Renal cortex interstitium (tissue), 11 donors: Measurements from ENCODE around the gene MESD. TPM values are rescaled to one million over a fixed set of nuclear protein-coding genes. Genes with fewer than 3 reads are reported as not detected.
A peak's percentile ranks its signal among the peaks of the same experiment; 100 is the strongest.

Source experiments
- DNase-seq, 11 donors: peaks; one replicate each; pipeline ENCODE4 v3.0.0-alpha.2; 2013; ENCODE audit warnings: low read depth in 9 of 11, low spot score in 4 of 11; ENCODE audit errors: extremely low read depth in 1 of 11
- polyA plus RNA-seq, 3 donors: library from polyadenylated mRNA; unstranded; fragments of 120-200 nt; gene quantifications; one replicate each; pipeline ENCODE4 v1.2.1, GENCODE V29; 2013; ENCODE audit not compliant: insufficient read length in 3 of 3

Gene MESD
- polyA plus RNA-seq, 3 donors, result 40.4 to 43.4 (median 43.1) TPM

DNA sequence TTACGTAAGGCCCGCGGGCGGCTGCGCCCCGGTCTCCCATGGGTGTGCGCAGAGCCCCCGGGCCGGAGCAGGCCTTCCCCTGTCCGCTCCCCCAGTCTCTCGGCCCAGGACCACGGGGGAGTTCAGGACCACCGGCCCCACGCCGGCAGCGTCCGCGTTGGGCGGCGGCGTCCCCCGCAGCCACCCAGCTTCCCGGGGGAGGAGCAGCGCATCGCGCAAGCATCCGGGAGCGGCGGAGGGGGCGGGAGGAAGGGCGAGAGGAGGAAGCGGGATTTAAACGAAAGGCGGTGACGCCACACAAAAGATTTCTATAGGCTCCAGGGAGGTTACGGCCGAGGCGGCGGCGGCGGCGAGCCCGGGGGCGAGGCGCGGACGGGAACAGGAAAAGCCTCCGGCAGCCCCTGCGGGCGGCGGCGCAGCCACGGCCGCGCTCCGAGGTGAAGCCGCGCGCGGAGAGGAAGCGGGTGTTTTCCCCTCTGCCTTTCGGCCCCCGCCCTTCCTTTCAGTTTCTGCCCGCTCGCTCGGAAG, 11.1 kb upstream of the MESD start, which contains the start of gene TLNRD1:
Gene TLNRD1, plus strand, starts transcription at position 300 of the 528 bp plus-strand sequence. CDS start 1,349 bp downstream, outside the sequence.
- DNase-seq, result peak; percentile 72 to 90 (median 84)

DNA sequence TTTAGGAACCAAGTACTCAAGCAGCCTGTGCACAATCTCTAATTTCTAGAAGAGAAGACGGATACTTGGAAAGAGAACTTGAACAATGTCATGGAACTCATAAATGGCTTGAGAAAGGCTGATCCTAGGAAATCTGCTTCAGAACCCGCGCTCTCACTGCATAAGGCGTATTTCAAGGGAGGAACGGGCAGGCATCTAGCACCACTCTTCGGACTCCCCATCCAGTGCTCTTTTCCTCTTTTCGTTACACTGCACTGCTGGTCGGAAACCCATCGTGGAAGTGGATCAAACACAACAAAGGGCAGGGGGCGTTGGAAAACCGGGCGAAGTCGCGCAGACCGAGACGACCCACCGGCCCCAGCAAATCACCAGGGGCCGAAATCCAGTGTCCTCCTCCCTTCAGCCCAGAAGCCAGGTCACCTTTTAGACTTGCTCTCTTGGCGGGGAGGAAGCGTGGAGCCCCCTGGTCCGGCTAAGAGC, 10.6 kb upstream of the MESD start:
- peak in 1 of 11 donors; percentile 30 for DNase-seq

DNA sequence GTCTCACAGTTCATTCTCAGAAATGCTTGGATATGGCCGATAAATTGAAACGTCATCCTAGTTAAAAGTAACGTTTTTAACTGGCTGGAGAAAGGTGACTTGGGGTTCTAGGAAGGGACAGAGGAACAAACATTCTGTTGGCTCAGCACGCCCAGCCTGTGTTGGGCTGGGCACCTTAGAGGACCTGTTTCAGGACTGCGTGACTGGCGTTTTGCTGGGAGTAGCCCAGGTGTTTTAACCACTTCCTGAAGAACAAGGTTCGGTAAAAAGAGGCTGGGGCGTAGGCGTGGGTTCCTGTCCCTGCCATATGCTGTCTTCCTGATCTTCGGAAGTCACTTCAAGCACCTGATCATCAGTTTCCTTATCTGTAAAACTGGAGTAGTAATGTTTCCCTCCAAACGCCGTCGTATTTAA, 10.0 kb upstream of the MESD start:
- DNase-seq, result no peak

DNA sequence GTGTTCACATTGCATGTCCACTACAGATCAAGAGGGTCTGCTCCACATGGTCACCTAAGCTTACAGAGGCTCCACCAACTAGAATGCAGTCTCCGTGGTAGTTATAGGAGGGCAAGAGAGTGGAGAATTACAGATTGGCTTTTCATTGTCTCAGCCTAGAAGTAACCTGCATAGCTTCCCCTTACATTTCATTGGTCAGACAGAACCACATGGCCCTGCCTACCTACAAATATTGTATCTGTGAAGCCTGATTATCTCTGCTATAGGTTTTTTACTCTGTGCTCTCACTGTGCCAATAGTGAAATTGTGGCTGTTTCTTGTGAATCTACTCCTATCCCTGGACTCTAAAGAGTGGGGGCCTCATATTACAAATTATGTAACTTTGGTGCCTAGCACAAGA, 8.6 kb upstream of the MESD start:
- DNase-seq, result no peak

DNA sequence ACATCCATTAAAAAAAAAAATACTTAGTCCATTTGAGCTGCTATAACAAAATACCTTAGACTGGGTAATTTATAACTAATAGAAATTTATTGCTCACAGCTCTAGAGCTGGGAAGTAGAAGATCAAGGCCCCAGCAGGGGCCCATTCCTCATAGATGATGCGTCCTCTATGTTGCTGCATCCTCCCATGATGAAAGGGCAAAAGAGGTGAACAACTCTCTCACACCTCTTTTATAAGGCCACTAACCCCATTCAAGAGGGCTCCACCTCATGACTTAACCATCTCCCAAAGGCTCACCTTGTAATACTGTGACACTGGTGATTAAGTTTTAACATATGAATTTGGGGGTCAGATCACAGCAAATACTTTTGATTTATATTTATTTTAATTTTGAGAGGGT, 8.1 kb upstream of the MESD start:
- no peak for DNase-seq

DNA sequence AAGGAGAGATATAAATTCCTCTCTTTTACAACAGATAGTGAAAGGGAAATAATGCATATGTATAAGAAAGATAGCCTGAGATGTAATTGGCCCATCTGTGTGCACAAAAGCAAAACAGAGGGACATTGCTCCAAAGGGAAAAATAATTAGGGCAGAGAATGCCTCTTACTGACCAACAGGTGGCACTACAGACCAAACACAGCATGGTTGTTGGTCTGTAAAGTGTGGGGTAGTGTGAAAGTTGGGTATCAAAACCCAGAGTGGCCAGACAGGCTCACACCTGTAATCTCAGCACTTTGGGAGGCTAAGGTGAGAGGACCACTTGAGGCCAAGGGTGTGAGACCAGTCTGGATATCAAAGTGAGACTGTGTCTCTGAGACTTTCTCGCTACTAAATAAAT, 6.6 kb upstream of the MESD start:
- DNase-seq, result no peak

DNA sequence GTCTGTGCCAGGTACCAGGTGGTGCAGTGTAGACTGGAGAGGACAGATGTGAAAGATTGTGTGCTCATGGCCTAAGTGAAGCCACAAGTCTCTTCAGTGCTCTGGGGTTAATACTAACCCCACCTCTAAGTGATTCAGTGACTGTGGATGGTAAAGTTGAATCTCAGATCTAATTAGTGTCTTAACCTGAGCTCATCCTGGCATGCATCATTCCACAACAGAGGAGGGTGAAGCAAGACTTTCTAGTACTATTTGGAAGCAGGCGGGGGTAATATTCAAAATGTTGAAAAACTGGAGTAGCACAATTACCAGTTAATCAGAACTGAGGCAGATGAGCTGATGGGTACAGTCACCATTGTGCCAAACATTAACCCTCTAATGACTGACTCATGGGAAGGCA, 2.8 kb upstream of the MESD start:
- no peak for DNase-seq

DNA sequence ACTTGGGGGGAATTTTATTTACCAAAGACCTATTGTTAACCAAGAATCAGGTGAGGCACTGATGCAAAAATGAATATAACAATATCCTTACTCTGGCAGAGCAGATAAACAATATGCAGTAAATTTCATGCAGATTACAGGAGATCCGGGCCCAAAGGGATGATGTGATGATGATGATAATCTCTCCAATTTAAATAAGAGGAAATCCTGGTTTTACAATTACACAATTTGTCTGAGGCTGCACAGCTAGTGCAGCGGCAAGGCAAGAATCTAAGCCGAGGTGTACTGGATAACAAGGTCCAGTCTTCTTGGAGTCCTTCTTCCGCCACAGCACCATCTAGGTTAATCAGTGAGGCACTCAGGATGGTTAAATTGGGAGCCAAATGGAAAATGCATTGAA, 2.4 kb upstream of the MESD start:
- no peak for DNase-seq

DNA sequence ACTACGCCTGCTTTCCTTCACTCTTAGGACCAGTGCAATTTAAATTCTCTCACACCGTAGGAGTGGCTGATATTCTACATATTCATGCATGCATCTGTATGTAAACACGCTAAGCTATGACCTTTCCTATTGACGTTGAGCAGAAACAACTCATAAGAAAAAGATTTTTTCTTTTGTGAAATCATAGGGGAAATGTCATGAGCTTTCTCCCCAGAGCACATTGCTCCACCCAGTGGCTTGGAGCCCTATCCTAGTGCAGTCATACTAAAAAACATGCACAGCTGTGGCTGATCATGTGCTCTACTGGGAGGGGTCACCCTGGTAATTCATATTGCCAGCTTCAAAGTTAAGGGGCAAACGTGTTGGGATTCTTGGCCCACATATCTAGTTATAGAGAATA, 1.8 kb upstream of the MESD start:
- no peak for DNase-seq

DNA sequence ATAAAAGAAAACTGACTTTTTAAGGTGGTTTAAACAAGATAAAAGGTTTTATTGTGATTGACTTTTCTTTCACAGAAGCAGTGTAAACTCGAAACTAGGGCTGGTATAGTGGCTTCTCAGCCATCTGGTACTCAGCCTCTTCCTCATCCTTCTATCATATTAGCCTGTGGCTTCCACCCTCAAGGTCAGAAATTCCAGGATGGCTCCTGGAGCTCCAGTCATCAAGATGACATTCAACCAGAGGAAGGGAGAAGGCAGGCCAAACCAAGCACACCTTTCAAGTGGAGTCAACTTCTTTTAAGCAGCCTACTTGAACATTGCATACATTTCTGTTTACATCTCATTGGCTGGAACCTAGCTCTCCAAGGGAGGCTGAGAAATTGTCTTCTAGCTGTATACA, 1.3 kb upstream of the MESD start:
- DNase-seq, result no peak

DNA sequence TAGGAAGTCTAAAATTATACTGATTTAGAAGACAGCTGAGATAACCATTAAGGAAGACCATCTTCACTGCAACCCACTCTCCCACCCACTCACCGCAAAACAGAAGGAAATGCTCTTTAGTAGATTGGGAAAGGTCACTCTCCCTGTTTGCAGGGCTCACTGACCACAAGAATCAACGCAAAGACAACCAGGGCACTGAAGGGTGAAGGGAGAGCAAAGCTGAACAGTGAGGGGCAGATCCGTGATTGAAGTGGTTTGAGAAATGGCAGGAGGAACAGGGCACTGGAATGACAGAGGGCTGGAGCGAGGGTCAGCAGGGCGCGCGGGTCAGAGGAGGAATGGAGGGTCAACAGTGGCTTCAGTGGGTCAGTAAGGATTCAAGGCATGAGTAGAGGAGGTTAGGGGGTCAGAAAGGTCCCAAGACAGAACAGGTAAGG, 520 bp downstream of the MESD start:
- no peak for DNase-seq

DNA sequence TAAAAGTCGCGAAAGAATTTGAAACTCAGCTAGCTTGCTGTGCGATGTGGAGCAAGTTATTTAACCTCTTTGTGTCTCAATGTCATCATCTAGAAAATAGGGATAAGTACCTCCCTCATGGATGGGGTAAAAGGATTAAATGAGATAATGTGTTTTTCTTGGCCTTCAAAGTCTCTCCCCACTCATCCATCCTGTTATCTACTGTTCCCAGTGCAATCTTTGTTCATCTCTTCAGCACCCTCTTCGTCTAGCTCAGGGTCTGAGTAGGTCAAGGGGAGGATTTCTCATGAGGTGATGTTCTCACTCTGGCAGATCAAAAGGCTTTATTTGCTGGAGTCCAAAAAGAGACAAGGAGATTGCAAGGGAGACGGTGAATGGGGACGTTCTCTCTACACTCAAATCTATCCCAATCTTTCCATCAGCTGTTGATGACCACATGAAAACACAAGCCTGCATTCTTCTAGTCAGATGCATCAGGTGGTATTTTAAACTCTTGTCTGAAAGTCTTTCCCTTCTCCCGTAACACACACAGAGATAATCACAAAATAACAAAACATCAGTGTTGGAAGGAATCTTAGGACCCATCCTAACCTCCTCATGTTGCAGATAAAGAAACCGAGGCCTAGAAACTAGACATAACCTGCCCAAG, 1.3 kb downstream of the MESD start:
- no peak for DNase-seq

DNA sequence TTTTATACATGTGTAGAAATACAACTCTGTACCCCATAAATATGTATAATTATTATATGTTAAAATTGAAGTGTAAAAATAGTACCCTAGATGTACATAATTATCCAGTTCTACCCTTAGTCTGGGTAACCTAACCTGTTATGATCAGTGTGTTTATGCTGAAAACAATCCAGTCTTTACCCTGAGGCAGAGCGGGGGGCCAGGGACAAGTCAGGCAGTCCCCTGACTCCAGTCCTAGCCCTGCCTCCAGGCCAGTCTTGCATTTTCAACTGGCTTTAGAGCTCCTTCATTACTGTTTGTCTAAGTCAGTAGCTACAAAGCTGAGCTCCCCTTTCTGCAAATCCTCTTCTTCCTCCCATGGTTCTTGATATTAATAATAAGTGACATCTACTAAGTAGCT, 3.1 kb downstream of the MESD start:
- DNase-seq, result no peak

DNA sequence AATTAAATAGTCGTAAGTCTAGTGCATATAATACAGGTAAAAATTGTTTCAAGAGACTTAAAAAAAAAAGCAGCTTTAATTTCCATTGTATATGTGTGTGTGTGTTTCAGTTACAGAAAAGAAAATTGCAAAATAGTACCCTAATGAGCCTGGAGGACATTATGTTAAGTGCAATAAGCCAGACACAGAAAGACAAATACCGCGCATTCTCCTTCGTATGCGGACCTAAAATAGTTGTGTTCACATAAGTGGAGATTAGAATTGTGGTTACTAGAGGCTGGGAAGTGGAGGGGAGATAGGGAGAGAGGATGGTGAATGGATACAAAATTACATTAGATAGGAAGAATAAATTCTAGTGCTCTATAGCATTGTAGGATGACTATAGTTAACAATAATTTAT, 3.6 kb downstream of the MESD start:
- no peak for DNase-seq

DNA sequence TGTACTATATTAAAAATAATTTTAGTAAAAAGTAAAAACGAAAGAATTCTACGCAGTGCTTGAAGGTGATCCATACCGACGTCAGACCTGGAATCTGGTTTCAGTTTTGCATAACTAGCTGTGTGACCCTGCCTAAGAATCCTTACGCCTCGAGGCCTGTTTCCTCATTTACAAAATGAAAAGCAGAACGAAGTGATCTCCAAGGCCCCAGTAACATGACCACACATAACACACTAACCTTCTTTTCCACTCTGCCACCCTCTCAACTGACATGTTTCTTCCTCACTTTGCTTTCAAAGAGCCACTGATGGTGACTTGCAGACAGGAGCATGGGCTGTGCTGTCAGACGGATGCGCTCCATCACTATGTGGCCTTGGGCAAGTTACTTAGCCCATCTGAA, 4.8 kb downstream of the MESD start:
- no peak for DNase-seq

DNA sequence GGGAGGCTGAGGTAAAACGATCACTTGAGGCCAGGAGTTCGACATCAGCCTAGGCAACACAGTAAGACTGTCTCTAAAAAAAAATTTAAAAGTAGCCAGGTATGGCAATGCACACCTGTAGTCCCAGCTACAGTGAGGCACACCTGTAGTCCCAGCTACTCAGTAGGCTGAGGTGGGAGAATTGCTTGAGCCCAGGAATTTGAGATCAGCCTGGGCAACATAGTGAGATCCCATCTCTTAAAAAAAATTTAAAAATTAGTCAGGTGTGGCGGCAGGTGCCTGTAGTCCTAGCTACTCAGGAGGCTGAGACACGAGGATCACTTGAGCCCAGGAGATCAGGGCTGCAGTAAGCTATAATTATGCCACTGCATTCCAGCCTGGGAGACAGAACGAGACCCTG, 6.8 kb downstream of the MESD start:
- DNase-seq, result no peak

DNA sequence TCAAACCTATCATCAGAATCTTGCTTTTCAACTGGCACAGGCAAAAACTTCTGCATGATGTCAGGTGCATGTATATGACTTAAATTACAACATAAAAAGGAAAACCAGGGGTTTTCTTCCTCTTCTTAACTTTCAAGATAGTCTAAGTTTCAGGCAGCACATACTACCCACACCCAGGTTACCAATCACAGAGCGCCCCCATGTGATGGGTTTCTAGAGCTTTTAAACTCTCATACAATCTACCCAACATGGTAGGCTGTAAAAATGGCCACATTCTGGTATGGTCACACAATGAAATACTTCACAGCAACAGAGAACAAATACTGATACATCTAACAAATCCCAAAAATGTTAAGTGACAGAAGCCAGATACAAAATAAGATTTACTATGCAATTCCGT, 7.4 kb downstream of the MESD start:
- DNase-seq, result no peak

DNA sequence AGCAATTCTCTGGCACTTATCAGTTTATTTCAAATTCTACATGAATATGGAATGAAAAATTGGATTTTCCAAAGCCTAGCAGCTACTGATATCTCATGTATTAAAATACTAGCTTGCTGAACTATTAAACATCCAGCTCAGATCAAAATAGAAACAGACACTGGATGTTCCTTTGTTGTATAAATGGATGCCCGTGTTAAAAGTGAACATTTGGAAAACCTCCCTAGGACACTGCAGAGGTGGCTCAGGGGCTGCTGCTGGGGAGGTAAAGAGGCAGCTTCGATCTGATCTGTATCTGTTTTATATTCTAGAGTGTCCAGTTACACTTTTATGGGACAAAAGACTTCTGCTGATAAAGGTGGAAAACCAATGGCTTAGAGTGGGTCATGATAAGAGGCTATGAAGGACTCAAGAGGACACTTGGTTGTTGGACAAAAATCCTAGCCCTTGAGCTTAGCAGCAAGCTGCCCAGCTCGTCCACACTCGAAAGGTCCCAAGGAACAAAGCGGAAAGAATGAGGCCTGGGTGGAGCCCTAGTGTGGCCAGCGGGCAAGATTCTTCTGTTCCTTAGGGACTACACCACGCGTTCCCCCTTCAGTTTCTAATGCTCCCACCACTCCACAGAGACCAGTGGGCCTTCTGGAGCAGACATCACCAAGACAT, 9.9 kb downstream of the MESD start:
- DNase-seq, result no peak

DNA sequence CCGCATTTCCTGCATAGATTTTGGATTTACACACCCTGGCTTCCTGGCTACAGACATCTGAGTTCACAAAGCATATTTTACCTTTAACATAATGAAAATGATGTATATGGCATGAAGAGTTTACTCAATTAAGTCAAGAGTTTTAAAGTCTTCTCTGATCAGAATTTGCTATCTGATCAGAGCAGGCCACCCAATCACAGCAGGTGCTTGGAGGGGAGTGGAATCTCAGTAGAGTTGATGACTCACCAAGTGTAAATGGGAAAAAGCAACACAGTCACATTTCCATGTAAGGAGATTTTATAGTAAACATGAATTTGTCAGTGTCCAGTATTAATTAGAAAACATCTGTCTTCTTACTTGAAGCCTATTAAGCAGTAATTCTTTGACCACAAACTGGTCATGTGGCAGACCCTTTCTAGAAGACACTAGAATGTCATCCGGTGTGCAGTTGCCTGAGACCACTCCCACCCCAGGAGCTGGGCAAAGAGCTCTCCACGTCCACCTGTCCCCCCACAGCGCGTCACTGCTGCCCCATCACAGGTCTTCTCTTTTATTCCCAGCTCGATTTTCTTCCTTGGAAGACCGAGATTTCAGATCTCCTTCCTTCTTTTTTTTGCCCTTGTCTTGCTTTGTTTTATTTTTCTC, 10.8 kb downstream of the MESD start:
- no peak for DNase-seq

DNA sequence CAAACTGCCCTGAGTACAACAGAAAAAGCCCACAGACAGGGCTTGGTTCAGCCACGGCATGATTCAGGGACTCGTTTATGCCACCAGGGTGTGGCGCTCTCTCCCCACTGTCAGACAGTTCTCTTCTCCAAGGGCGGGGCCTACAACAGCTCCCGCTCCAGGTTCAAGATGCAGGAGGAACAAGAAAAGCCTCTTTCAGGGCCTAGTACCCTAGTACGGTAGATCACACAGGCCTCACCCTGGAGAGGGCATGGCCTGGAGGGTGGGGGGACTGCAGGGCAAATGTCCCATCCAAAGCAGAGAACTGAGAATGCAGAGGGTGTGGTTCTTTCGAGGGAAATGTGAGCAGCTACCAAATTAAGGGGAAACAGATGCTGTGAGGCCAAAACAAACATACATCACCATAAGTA, 12.0 kb downstream of the MESD start:
- DNase-seq, result no peak
